HEK293 (cell line): ENCODE data around the gene MLEC.

ENCODE experiments used
- GFI1B ChIP-seq: fragments of 450-650 bp; formaldehyde crosslinking; IDR thresholded peaks from 2 replicates; pipeline ENCODE4 v1.5.1; 2016; ENCODE audit warnings: missing biosample characterization, missing genetic modification characterization
- PATZ1 ChIP-seq: fragments of 450-650 bp; formaldehyde crosslinking; IDR thresholded peaks from 2 replicates; pipeline ENCODE4 v1.5.1; 2016; ENCODE audit warnings: missing biosample characterization, missing genetic modification characterization
- TRIM28 ChIP-seq: IDR thresholded peaks from 2 replicates; pipeline ENCODE4 v1.6.1; 2011; ENCODE audit warnings: low read length, control low read depth, borderline replicate concordance
- YY1 ChIP-seq: fragments of 450-650 bp; formaldehyde crosslinking; IDR thresholded peaks from 2 replicates; pipeline ENCODE4 v1.5.1; 2018; ENCODE audit warnings: missing biosample characterization, missing genetic modification characterization
- ZEB2 ChIP-seq: fragments of 450-650 bp; formaldehyde crosslinking; IDR thresholded peaks from 2 replicates; pipeline ENCODE4 v1.5.1; 2016; ENCODE audit warnings: missing biosample characterization, missing genetic modification characterization
- ZNF155 ChIP-seq: fragments of 450-650 bp; formaldehyde crosslinking; IDR thresholded peaks from 2 replicates; pipeline ENCODE4 v1.5.1; 2016; ENCODE audit warnings: missing biosample characterization, missing genetic modification characterization
- ZNF391 ChIP-seq: fragments of 450-650 bp; formaldehyde crosslinking; IDR thresholded peaks from 2 replicates; pipeline ENCODE4 v1.5.1; 2016; ENCODE audit warnings: low read depth, missing biosample characterization, missing genetic modification characterization, borderline replicate concordance
- ZNF596 ChIP-seq: fragments of 450-650 bp; IDR thresholded peaks from 2 replicates; pipeline ENCODE4 v1.5.0; 2018; ENCODE audit warnings: missing biosample characterization, mild to moderate bottlenecking, missing genetic modification characterization, moderate library complexity
- ZNF747 ChIP-seq: fragments of 450-650 bp; formaldehyde crosslinking; IDR thresholded peaks from 2 replicates; pipeline ENCODE4 v1.5.1; 2016; ENCODE audit warnings: missing biosample characterization, missing genetic modification characterization
- TF ChIP-seq, protein P1 (sequence below): fragments of 450-650 bp; formaldehyde crosslinking; IDR thresholded peaks from 2 replicates; pipeline ENCODE4 v1.5.1; 2016; ENCODE audit warnings: missing biosample characterization, missing genetic modification characterization
- TF ChIP-seq, protein P2 (sequence below): fragments of 450-650 bp; formaldehyde crosslinking; IDR thresholded peaks from 2 replicates; pipeline ENCODE4 v1.5.1; 2016; ENCODE audit warnings: missing biosample characterization, missing genetic modification characterization

- no peak for TF ChIP-seq ZNF391
- no peak for TF ChIP-seq GFI1B (tag by site-specific recombination)
- no peak for TF ChIP-seq ZNF747 (tag by site-specific recombination)
- no peak for TF ChIP-seq YY1
- TF ChIP-seq, protein P1, sequence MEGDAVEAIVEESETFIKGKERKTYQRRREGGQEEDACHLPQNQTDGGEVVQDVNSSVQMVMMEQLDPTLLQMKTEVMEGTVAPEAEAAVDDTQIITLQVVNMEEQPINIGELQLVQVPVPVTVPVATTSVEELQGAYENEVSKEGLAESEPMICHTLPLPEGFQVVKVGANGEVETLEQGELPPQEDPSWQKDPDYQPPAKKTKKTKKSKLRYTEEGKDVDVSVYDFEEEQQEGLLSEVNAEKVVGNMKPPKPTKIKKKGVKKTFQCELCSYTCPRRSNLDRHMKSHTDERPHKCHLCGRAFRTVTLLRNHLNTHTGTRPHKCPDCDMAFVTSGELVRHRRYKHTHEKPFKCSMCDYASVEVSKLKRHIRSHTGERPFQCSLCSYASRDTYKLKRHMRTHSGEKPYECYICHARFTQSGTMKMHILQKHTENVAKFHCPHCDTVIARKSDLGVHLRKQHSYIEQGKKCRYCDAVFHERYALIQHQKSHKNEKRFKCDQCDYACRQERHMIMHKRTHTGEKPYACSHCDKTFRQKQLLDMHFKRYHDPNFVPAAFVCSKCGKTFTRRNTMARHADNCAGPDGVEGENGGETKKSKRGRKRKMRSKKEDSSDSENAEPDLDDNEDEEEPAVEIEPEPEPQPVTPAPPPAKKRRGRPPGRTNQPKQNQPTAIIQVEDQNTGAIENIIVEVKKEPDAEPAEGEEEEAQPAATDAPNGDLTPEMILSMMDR (tag by site-specific recombination): no peak
- TF ChIP-seq ZNF596 (tag by site-specific recombination): no peak
- no peak for TF ChIP-seq PATZ1 (tag by site-specific recombination)
- TF ChIP-seq ZNF155 (tag by site-specific recombination): no peak
- TF ChIP-seq TRIM28: no peak
- TF ChIP-seq, protein P2, sequence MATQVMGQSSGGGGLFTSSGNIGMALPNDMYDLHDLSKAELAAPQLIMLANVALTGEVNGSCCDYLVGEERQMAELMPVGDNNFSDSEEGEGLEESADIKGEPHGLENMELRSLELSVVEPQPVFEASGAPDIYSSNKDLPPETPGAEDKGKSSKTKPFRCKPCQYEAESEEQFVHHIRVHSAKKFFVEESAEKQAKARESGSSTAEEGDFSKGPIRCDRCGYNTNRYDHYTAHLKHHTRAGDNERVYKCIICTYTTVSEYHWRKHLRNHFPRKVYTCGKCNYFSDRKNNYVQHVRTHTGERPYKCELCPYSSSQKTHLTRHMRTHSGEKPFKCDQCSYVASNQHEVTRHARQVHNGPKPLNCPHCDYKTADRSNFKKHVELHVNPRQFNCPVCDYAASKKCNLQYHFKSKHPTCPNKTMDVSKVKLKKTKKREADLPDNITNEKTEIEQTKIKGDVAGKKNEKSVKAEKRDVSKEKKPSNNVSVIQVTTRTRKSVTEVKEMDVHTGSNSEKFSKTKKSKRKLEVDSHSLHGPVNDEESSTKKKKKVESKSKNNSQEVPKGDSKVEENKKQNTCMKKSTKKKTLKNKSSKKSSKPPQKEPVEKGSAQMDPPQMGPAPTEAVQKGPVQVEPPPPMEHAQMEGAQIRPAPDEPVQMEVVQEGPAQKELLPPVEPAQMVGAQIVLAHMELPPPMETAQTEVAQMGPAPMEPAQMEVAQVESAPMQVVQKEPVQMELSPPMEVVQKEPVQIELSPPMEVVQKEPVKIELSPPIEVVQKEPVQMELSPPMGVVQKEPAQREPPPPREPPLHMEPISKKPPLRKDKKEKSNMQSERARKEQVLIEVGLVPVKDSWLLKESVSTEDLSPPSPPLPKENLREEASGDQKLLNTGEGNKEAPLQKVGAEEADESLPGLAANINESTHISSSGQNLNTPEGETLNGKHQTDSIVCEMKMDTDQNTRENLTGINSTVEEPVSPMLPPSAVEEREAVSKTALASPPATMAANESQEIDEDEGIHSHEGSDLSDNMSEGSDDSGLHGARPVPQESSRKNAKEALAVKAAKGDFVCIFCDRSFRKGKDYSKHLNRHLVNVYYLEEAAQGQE (tag by site-specific recombination): no peak
- TF ChIP-seq ZEB2 (tag by site-specific recombination): no peak
Observed at GRCh38 chr12:120684523-120684932, 2.4 kb upstream of the MLEC start.
